ENCODE results near the gene BTF3L4. TPM values are rescaled to one million over a fixed set of nuclear protein-coding genes. Genes with fewer than 3 reads are reported as not detected.

BTF3L4 gene
- total RNA-seq, 1 donor from 2014 or later: 288 TPM

DNA sequence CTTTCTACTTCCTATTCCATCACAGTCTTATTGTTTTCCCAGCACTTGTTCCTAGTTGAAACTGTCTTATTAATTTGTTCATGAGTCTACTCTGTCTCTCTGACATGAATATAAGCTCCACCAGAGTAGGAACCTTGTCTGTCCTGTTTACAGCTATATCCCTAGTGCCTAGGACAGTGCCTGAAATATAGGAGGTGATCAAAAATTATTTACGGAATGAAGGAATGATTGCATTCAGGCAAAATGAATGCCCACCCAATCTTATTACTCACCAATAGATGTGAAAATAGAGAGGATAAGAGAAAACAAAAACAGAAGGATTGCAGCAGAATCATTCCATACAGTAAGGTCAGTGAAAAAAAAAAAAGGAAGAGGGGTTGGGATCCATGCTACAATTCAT lies 2.2 kb upstream of the BTF3L4 start:
- H3K79me2 ChIP-seq (ENCODE audit: low read depth): peaks cover 88% of the 10 kb centered on the region
- peak overlapping the region; percentile 72 for H3K9ac ChIP-seq

DNA sequence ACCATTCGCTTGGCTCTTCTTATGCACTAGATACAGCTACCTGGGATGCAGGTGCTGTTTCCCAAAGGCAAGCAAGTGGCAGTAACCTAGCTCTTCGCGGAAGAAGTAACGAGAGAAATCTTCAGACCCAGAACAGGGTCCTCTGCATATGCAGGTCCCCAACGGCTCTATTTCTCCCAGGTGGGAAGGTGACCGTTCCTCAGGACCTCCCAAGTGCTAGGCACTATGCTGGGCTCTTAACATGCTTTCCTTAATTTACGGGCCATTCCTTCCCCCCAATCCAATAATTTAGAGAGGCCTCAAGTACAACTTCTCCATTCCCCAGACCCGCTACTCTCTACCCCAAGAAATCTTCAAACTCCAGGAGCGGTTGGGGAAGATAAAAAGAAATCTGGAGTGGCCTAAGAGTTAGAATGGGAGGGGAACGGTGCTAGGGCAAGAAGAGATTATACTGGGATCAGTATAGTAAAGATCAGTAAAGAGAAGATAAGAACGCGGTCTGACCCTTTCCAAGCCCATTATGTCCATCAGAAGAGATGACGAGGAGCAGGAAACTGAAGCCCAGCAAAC lies 1.5 kb upstream of the BTF3L4 start:
- DNase-seq (ENCODE audit: low spot score): peak; percentile 6
- peak overlapping the region; percentile 100 for H3K4me3 Mint-ChIP-seq
- H3K27ac Mint-ChIP-seq: peak overlapping the region; percentile 99
- no peaks in the 10 kb centered on the region for H3K9me3 ChIP-seq (ENCODE audit: low read depth)
- peaks cover 20% of the 10 kb centered on the region for H3K4me1 ChIP-seq
- H3K9me3 Mint-ChIP-seq: no peaks in the 10 kb centered on the region
- peaks cover 35% of the 10 kb centered on the region for H3K4me1 Mint-ChIP-seq
- H3K79me2 ChIP-seq (ENCODE audit: low read depth): peaks cover 89% of the 10 kb centered on the region
- H3K36me3 ChIP-seq: no peaks in the 10 kb centered on the region
- TF ChIP-seq EZH2phosphoT487 (IDR thresholded peaks at IDR 0.05): no peak
- TF ChIP-seq EZH2 (IDR thresholded peaks at IDR 0.05): no peak
- TF ChIP-seq, protein P1, sequence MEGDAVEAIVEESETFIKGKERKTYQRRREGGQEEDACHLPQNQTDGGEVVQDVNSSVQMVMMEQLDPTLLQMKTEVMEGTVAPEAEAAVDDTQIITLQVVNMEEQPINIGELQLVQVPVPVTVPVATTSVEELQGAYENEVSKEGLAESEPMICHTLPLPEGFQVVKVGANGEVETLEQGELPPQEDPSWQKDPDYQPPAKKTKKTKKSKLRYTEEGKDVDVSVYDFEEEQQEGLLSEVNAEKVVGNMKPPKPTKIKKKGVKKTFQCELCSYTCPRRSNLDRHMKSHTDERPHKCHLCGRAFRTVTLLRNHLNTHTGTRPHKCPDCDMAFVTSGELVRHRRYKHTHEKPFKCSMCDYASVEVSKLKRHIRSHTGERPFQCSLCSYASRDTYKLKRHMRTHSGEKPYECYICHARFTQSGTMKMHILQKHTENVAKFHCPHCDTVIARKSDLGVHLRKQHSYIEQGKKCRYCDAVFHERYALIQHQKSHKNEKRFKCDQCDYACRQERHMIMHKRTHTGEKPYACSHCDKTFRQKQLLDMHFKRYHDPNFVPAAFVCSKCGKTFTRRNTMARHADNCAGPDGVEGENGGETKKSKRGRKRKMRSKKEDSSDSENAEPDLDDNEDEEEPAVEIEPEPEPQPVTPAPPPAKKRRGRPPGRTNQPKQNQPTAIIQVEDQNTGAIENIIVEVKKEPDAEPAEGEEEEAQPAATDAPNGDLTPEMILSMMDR (IDR thresholded peaks at IDR 0.05): no peak
- peaks cover 29% of the 10 kb centered on the region for H4K20me1 ChIP-seq (ENCODE audit: low read depth)
- no peaks in the 10 kb centered on the region for H3K27me3 ChIP-seq
- peak overlapping the region; percentile 86 for H3K4me3 ChIP-seq
- peak overlapping the region; percentile 94 for H3K4me2 ChIP-seq
- peaks cover 7% of the 10 kb centered on the region for H3K36me3 Mint-ChIP-seq
- peak overlapping the region; percentile 14 for H3K27ac ChIP-seq
- peaks cover 2% of the 10 kb centered on the region for H3K27me3 Mint-ChIP-seq (ENCODE audit: insufficient read depth, low read depth)
- peak overlapping the region; percentile 54 for H2AFZ ChIP-seq (replicated peaks)
- peaks cover 13% of the 10 kb centered on the region for H3F3A ChIP-seq (ENCODE audit: low read depth)
- peak overlapping the region; percentile 72 for H3K9ac ChIP-seq

More for the DNA sequence above, 2.2 kb upstream of the BTF3L4 start:
- H3F3A ChIP-seq (ENCODE audit: low read depth): peaks cover 13% of the 10 kb centered on the region
- no peak overlapping the region for H2AFZ ChIP-seq (replicated peaks)
- H3K4me3 ChIP-seq: peak overlapping the region; percentile 86
- H3K4me2 ChIP-seq: peak overlapping the region; percentile 94
- H3K4me3 Mint-ChIP-seq: peak overlapping the region; percentile 100
- H4K20me1 ChIP-seq (ENCODE audit: low read depth): peaks cover 22% of the 10 kb centered on the region
- no peaks in the 10 kb centered on the region for H3K27me3 ChIP-seq
- DNase-seq (ENCODE audit: low spot score): no peak
- peaks cover 20% of the 10 kb centered on the region for H3K4me1 ChIP-seq
- H3K27me3 Mint-ChIP-seq (ENCODE audit: insufficient read depth, low read depth): peaks cover 2% of the 10 kb centered on the region
- no peaks in the 10 kb centered on the region for H3K36me3 ChIP-seq
- peak overlapping the region; percentile 99 for H3K27ac Mint-ChIP-seq
- peaks cover 31% of the 10 kb centered on the region for H3K4me1 Mint-ChIP-seq
- no peaks in the 10 kb centered on the region for H3K9me3 Mint-ChIP-seq
- no peak overlapping the region for H3K27ac ChIP-seq
- TF ChIP-seq, protein P1 (IDR thresholded peaks at IDR 0.05): no peak
- H3K36me3 Mint-ChIP-seq: peaks cover 7% of the 10 kb centered on the region
- H3K9me3 ChIP-seq (ENCODE audit: low read depth): no peaks in the 10 kb centered on the region

DNA sequence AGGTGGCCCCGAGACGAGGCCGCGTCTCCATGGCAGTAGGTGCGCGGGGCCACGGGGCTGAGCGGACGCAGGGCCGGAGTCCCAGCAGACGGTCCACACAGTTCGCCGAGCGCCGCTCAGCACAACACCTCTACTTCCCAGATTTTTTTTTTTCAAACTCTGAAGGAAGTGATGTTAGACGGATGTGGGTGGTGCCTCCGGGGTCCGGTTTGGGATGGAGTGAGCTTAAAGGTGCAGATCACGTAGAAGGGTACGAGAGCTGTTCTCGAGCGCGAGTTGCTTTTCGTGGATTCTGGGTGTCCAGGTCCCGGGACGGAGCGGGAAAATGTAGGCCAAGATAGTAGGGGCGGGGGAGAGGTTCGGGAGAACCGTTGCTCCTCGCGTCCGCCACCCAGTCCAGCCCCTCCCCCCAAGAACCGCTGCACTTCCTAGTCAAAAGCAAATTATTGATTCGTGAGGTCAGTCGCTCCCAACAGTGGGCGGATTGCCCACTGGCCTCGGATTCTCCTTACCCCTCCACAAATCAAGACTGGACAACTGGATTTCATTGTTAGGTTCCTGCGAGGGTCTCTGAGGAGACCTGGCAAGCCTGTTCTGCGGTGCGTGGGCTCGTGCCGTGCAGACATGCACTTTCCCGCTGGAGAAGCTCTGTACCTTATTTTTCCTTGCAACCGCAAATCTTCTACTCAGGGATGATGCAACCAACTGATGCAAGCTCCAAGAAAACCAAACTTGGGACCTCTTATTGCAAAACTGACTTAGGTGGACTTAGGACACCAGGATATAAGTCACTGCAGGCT lies 829 bp upstream of the BTF3L4 start, which contains the start of gene TXNDC12:
Gene TXNDC12, minus strand, starts transcription at position 126 of the 800 bp plus-strand sequence. Its CDS starts 95 bp downstream, at position 31.
- H3K79me2 ChIP-seq (ENCODE audit: low read depth): peaks cover 89% of the 10 kb centered on the region
- Mint-ChIP-seq H3K4me3 (peak within 1 kb of the TSS; percentile 100), H3K9me3 (no peaks in the 10 kb centered on the region), H3K36me3 (peaks cover 7% of the 10 kb centered on the region), H3K27ac (peak within 1 kb of the TSS; percentile 99), H3K4me1 (peaks cover 35% of the 10 kb centered on the region), H3K27me3 (ENCODE audit: insufficient read depth, low read depth) (peaks cover 2% of the 10 kb centered on the region)
- H4K20me1 ChIP-seq (ENCODE audit: low read depth): peaks cover 36% of the 10 kb centered on the region
- peaks cover 13% of the 10 kb centered on the region for H3F3A ChIP-seq (ENCODE audit: low read depth)
- H3K9ac ChIP-seq: peak within 1 kb of the TSS; percentile 72
- peak within 1 kb of the TSS; percentile 54 for H2AFZ ChIP-seq (replicated peaks)
- no peak for TF ChIP-seq EZH2 (IDR thresholded peaks at IDR 0.05)
- TF ChIP-seq, protein P1 (IDR thresholded peaks at IDR 0.05): no peak
- TF ChIP-seq EZH2phosphoT487 (IDR thresholded peaks at IDR 0.05): no peak
- peak; percentile 89 for DNase-seq (ENCODE audit: low spot score)
- H3K27me3 ChIP-seq: no peaks in the 10 kb centered on the region
- peaks cover 20% of the 10 kb centered on the region for H3K4me1 ChIP-seq
- H3K36me3 ChIP-seq: peaks cover 4% of the 10 kb centered on the region
- no peaks in the 10 kb centered on the region for H3K9me3 ChIP-seq (ENCODE audit: low read depth)
- peak within 1 kb of the TSS; percentile 94 for H3K4me2 ChIP-seq
- peak within 1 kb of the TSS; percentile 86 for H3K4me3 ChIP-seq
- H3K27ac ChIP-seq: peak within 1 kb of the TSS; percentile 14

All from neural progenitor cell (in vitro differentiated cells).